ENCODE results near the gene SCAPER. TPM values are rescaled to one million over a fixed set of nuclear protein-coding genes. Genes with fewer than 3 reads are reported as not detected.

SCAPER gene
- total RNA-seq, 1 experiment from 2014 or later: 7.4 TPM

GRCh38 chr15:76763554-76763953 lies 141.6 kb downstream of the SCAPER start:
- H3K14ac ChIP-seq (ENCODE audit: insufficient read depth, low read length): no peak overlapping the region
- no peaks in the 10 kb centered on the region for H3K79me1 ChIP-seq (ENCODE audit: insufficient read depth, low read depth, low read length, poor library complexity, severe bottlenecking)
- no peak overlapping the region for H3K9ac ChIP-seq (ENCODE audit: extremely low read depth, insufficient read length, low read length)
- H2BK12ac ChIP-seq (ENCODE audit: insufficient read length, low read depth, low read length): no peak overlapping the region
- no peak overlapping the region for H3T11ph ChIP-seq (ENCODE audit: low read length)
- no peak overlapping the region for H2BK5ac ChIP-seq (ENCODE audit: insufficient read length, low read length)
- no peak for TF ChIP-seq CTCF (conservative IDR thresholded peaks at IDR 0.05)
- H3K79me2 ChIP-seq (ENCODE audit: insufficient read depth, low read length): no peaks in the 10 kb centered on the region
- H2BK20ac ChIP-seq (ENCODE audit: low read depth, low read length, poor library complexity, severe bottlenecking): no peak overlapping the region
- H2AK5ac ChIP-seq (ENCODE audit: insufficient read length, low read length): no peak overlapping the region
- H3K36me3 Mint-ChIP-seq (ENCODE audit: insufficient read depth in 1 of 3, low read depth in 3 of 3): peaks cover 13 to 20% (median 14%) of the 10 kb centered on the region in 3 experiments
- H3K9me3 Mint-ChIP-seq: peaks cover 0 to 7% of the 10 kb centered on the region in 2 experiments; a peak in 1 of 5 replicates
- no peak overlapping the region for H4K91ac ChIP-seq (ENCODE audit: insufficient read length, low read depth, low read length)
- no peak overlapping the region for H3K18ac ChIP-seq (ENCODE audit: insufficient read length, low read depth, low read length)
- H3K4me1 ChIP-seq (ENCODE audit: insufficient read depth, low read length): no peaks in the 10 kb centered on the region
- H3K4me1 Mint-ChIP-seq: no peaks in the 10 kb centered on the region
- no peak overlapping the region for H3K4me2 ChIP-seq (ENCODE audit: insufficient read depth, insufficient read length, low read length)
- no peaks in the 10 kb centered on the region for H4K20me1 ChIP-seq (ENCODE audit: control insufficient read depth, insufficient read depth, insufficient read length)
- no peak overlapping the region for H3K23ac ChIP-seq (ENCODE audit: insufficient read length, low read depth, low read length)
- no peaks in the 10 kb centered on the region for H3K9me3 ChIP-seq (ENCODE audit: control insufficient read depth, low read depth, low read length)
- H3K27ac Mint-ChIP-seq: no peak overlapping the region
- no peak overlapping the region for H2BK120ac ChIP-seq (ENCODE audit: low read depth, low read length, poor library complexity, severe bottlenecking)
- H2AFZ ChIP-seq (ENCODE audit: low read length): no peak overlapping the region
- H4K5ac ChIP-seq (ENCODE audit: insufficient read length, low read depth, low read length): no peak overlapping the region
- H3K4ac ChIP-seq (ENCODE audit: low read depth, low read length): no peak overlapping the region
- no peaks in the 10 kb centered on the region for H3K27me3 ChIP-seq (ENCODE audit: insufficient read depth, low read length)
- H4K8ac ChIP-seq (replicated peaks; ENCODE audit: insufficient read length, low read depth, low read length): no peak overlapping the region
- H3K4me3 Mint-ChIP-seq: no peak overlapping the region
- H2BK15ac ChIP-seq (ENCODE audit: low read depth, low read length): no peak overlapping the region
- no peak for DNase-seq
- no peaks in the 10 kb centered on the region for H3K27me3 Mint-ChIP-seq (ENCODE audit: low read depth)
- H3K56ac ChIP-seq (ENCODE audit: insufficient read length, low read depth, low read length): no peak overlapping the region
- no peak overlapping the region for H3K27ac ChIP-seq (ENCODE audit: insufficient read length, low read depth, low read length)
- no CpG with 5 or more reads among the region's 2 CpGs for WGBS (ENCODE audit: extremely low coverage, insufficient read length, low lambda C conversion rate)
- H3K23me2 ChIP-seq (ENCODE audit: insufficient read length, low read depth, low read length, poor library complexity, severe bottlenecking): no peaks in the 10 kb centered on the region

Data from H9 (cell line).